IMR-90 (cell line): ENCODE data around the gene CATSPER4. TPM values are rescaled to one million over a fixed set of nuclear protein-coding genes. Genes with fewer than 3 reads are reported as not detected.

ENCODE experiments used
- ATAC-seq: fragments of 200-7000 bp; cut with Tn5 transposase; 2 replicates; pipeline ENCODE4 v1.9.1; 2020; ENCODE audit warnings: low read depth, mild to moderate bottlenecking, moderate library complexity
- BruUV-seq: library from RNA; stranded (reverse); fragments of 400-500 nt; replicated peaks from 2 replicates; lab custom pipeline; 2021; lab: Mats Ljungman, UMichigan
- CTCF ChIA-PET: fragments of 300-600 bp; formaldehyde crosslinking; extraction: SDS; loops from one replicate; lab custom pipeline; 2021; ENCODE audit warnings: antibody characterized with exemption; lab: Yijun Ruan, JAX
- POLR2A ChIA-PET: fragments of 300-600 bp; sonication (Branson Sonifier 250); formaldehyde crosslinking; loops from one replicate; lab custom pipeline; 2022; ENCODE audit warnings: antibody characterized with exemption; ENCODE audit not compliant: unreplicated experiment; lab: Charles Lee
- DNase-seq: peaks from one replicate; pipeline ENCODE4 v3.0.0; 2013
- H2AFZ ChIP-seq: replicated peaks from 2 replicates; pipeline ENCODE3; 2013; ENCODE audit warnings: low read length, mild to moderate bottlenecking; ENCODE audit not compliant: poor library complexity
- H2AK5ac ChIP-seq: 2 replicates; pipeline ENCODE4 v1.6.1; 2013; ENCODE audit warnings: low read depth, low read length, inconsistent platforms
- H2AK9ac ChIP-seq: replicated peaks from 2 replicates; pipeline ENCODE3; 2013; ENCODE audit warnings: mild to moderate bottlenecking, low read depth, low read length, moderate library complexity; ENCODE audit not compliant: poor library complexity
- H2BK120ac ChIP-seq: 2 replicates; pipeline ENCODE4 v1.6.1; 2013; ENCODE audit warnings: low read depth, low read length, inconsistent platforms
- H2BK15ac ChIP-seq: 3 replicates; pipeline ENCODE4 v1.6.1; 2013; ENCODE audit warnings: low read depth, low read length, inconsistent platforms
- H2BK20ac ChIP-seq: 2 replicates; pipeline ENCODE4 v1.6.1; 2013; ENCODE audit warnings: low read depth, mild to moderate bottlenecking, inconsistent platforms, low read length, moderate library complexity
- H2BK5ac ChIP-seq: 2 replicates; pipeline ENCODE4 v1.6.1; 2013; ENCODE audit warnings: mild to moderate bottlenecking, low read depth, low read length, inconsistent platforms; ENCODE audit not compliant: poor library complexity, severe bottlenecking
- H3K14ac ChIP-seq: replicated peaks from 2 replicates; pipeline ENCODE4 v1.6.1; 2013; ENCODE audit warnings: low read depth, low read length, inconsistent platforms
- H3K18ac ChIP-seq: 2 replicates; pipeline ENCODE4 v1.6.1; 2013; ENCODE audit warnings: low read depth, low read length, control low read depth
- H3K23ac ChIP-seq: 2 replicates; pipeline ENCODE4 v1.6.1; 2013; ENCODE audit warnings: low read depth, low read length, inconsistent platforms
- H3K27ac ChIP-seq: 2 replicates; pipeline ENCODE4 v1.5.1; 2013; ENCODE audit warnings: mild to moderate bottlenecking, control low read depth, low read length; ENCODE audit not compliant: insufficient read depth
- H3K27me3 ChIP-seq: 2 replicates; pipeline ENCODE4 v1.6.1; 2013; ENCODE audit warnings: low read length; ENCODE audit not compliant: control insufficient read depth, insufficient read depth
- H3K36me3 ChIP-seq: 2 replicates; pipeline ENCODE4 v1.6.1; 2013; ENCODE audit warnings: low read length, mixed read lengths; ENCODE audit not compliant: control insufficient read depth, insufficient read depth
- H3K4ac ChIP-seq: 2 replicates; pipeline ENCODE4 v1.6.1; 2013; ENCODE audit warnings: low read depth, low read length, inconsistent platforms
- H3K4me1 ChIP-seq: 2 replicates; pipeline ENCODE4 v1.6.1; 2013; ENCODE audit warnings: low read length, mixed read lengths; ENCODE audit not compliant: control insufficient read depth, insufficient read depth
- H3K4me2 ChIP-seq: 2 replicates; pipeline ENCODE4 v1.6.1; 2013; ENCODE audit warnings: low read depth, mild to moderate bottlenecking, control low read depth, low read length, moderate library complexity
- H3K4me3 ChIP-seq: 2 replicates; pipeline ENCODE4 v1.5.1; 2013; ENCODE audit warnings: low read depth, mild to moderate bottlenecking, control low read depth, low read length, moderate library complexity; ENCODE audit not compliant: insufficient read depth
- H3K56ac ChIP-seq: 2 replicates; pipeline ENCODE4 v1.6.1; 2013; ENCODE audit warnings: low read length, inconsistent platforms; ENCODE audit not compliant: insufficient read depth; ENCODE audit errors: extremely low read depth
- H3K79me1 ChIP-seq, 2 experiments: 2 replicates each; pipeline ENCODE4 v1.6.1; 2013; ENCODE audit warnings: low read length in 2 of 2, inconsistent platforms in 1 of 2, low read depth in 1 of 2
- H3K9ac ChIP-seq: 2 replicates; pipeline ENCODE4 v1.6.1; 2013; ENCODE audit warnings: low read depth, low read length, control low read depth
- H3K9me1 ChIP-seq: 2 replicates; pipeline ENCODE4 v1.6.1; 2013; ENCODE audit warnings: low read length, inconsistent platforms; ENCODE audit not compliant: insufficient read depth
- H3K9me3 ChIP-seq: 2 replicates; pipeline ENCODE4 v1.6.1; 2013; ENCODE audit warnings: low read length; ENCODE audit not compliant: control insufficient read depth, insufficient read depth
- H4K20me1 ChIP-seq: 2 replicates; pipeline ENCODE4 v1.6.1; 2013; ENCODE audit warnings: low read length, inconsistent platforms; ENCODE audit not compliant: insufficient read depth
- H4K5ac ChIP-seq: 2 replicates; pipeline ENCODE4 v1.6.1; 2013; ENCODE audit warnings: mild to moderate bottlenecking, low read depth, low read length, control low read depth
- H4K8ac ChIP-seq, 2 experiments: 2 replicates each; pipeline ENCODE4 v1.6.1; 2013; ENCODE audit warnings: low read depth in 2 of 2, low read length in 2 of 2, control low read depth in 1 of 2, inconsistent platforms in 1 of 2
- H4K91ac ChIP-seq: 2 replicates; pipeline ENCODE4 v1.6.1; 2013; ENCODE audit warnings: low read depth, low read length, inconsistent platforms; ENCODE audit not compliant: insufficient read depth
- BHLHE40 ChIP-seq: fragments of 150-350 bp; IDR thresholded peaks from 2 replicates; pipeline ENCODE4 v1.6.1; 2016; ENCODE audit warnings: mild to moderate bottlenecking, low read depth, low read length
- CEBPB ChIP-seq: IDR thresholded peaks from 2 replicates; pipeline ENCODE4 v1.6.1; 2012; ENCODE audit warnings: low read depth, low read length, improper control_type of control experiment
- MAZ ChIP-seq: IDR thresholded peaks from 2 replicates; pipeline ENCODE4 v1.6.1; 2012; ENCODE audit warnings: low read depth, mild to moderate bottlenecking, low read length, improper control_type of control experiment, moderate library complexity, borderline replicate concordance
- RCOR1 ChIP-seq: IDR thresholded peaks from 2 replicates; pipeline ENCODE4 v1.6.1; 2012; ENCODE audit warnings: mild to moderate bottlenecking, low read length, improper control_type of control experiment; ENCODE audit not compliant: insufficient replicate concordance
- WGBS, 2 experiments: methylation state at CpG; one replicate each; pipeline versions ENCODE4 v1.1.5 to v1.1.7; 2013; ENCODE audit warnings: missing lambda C conversion rate in 2 of 2; ENCODE audit not compliant: insufficient read length in 1 of 2; ENCODE audit errors: extremely low coverage in 2 of 2; 5-methylcytosine and 5-hydroxymethylcytosine counted together
- dilution Hi-C: fragments of 300-500 bp; cut with HindIII; formaldehyde crosslinking; loops from one replicate; pipeline ENCODE4 v1.14.3; 2018; ENCODE audit warnings: low sequenced_read_pairs; ENCODE audit not compliant: unreplicated experiment
- in situ Hi-C: fragments of 300-500 bp; cut with MboI; formaldehyde crosslinking; loops from 3 replicates; pipeline ENCODE4 v1.14.3; 2019; ENCODE audit warnings: low sequenced_read_pairs, inconsistent platforms, mixed read lengths
- intact Hi-C: fragments of 100-400 bp; cut with micrococcal nuclease; formaldehyde crosslinking; loops from 2 replicates; pipeline ENCODE4 v1.10.0; 2022
- polyA plus RNA-seq, 3 experiments: library from polyadenylated mRNA; depleted of rRNA; stranded (reverse); fragments of >200 nt; gene quantifications; 2 replicates each; pipeline ENCODE4 v1.2.3, GENCODE V29; 2012; ENCODE audit warnings: low replicate concordance in 1 of 3
- total RNA-seq: library from RNA; depleted of rRNA; stranded (reverse); fragments of >200 nt; gene quantifications from 2 replicates; pipeline ENCODE4 v1.2.3, GENCODE V29; 2012

Gene CATSPER4
- total and polyA plus RNA-seq, 2 of the 4 experiments (the other 2 are of a cell fraction), result not detected

- H3K56ac ChIP-seq, result no peak within 1 kb of the TSS
- H2AFZ ChIP-seq, result peak within 1 kb of the TSS; percentile 56
- no peaks in the 10 kb centered on the region for H3K4me1 ChIP-seq
- H4K8ac ChIP-seq, result no peak within 1 kb of the TSS
- no peak within 1 kb of the TSS for H4K91ac ChIP-seq
- no peak within 1 kb of the TSS for H3K4ac ChIP-seq
- H3K4me3 ChIP-seq, result no peak within 1 kb of the TSS
- ATAC-seq (no peak), DNase-seq (no peak)
- no peak within 1 kb of the TSS for H3K14ac ChIP-seq
- H3K9ac ChIP-seq, result no peak within 1 kb of the TSS
- in situ Hi-C loops, result no loop called here
- H2BK120ac ChIP-seq, result no peak within 1 kb of the TSS
- no peak within 1 kb of the TSS for H2AK9ac ChIP-seq
- no peak within 1 kb of the TSS for H3K23ac ChIP-seq
- 52% methylated on average over 16 of the region's 21 CpGs; no CpG with 5 or more reads in 1 of the 2 experiments for WGBS, 2 experiments
- no peaks in the 10 kb centered on the region for H3K36me3 ChIP-seq
- H4K20me1 ChIP-seq, result no peaks in the 10 kb centered on the region
- dilution Hi-C loops, result no loop called here
- no peak within 1 kb of the TSS for H2BK20ac ChIP-seq
- ChIA-PET POLR2A (interaction anchor here (1.0 kb wide), 1 partner anchor 285 kb away, joined by 3 read pairs; no protein-coding TSS in a partner anchor), CTCF (interaction anchor here (1.4 kb wide), 1 partner anchor 32 kb away, joined by 3 read pairs; no protein-coding TSS in a partner anchor)
- no peak within 1 kb of the TSS for H4K5ac ChIP-seq
- H2AK5ac ChIP-seq, result no peak within 1 kb of the TSS
- intact Hi-C loops, result no loop called here
- H3K27me3 ChIP-seq, result no peaks in the 10 kb centered on the region
- no peak within 1 kb of the TSS for H3K18ac ChIP-seq
- no peak within 1 kb of the TSS for H3K27ac ChIP-seq
- no peak within 1 kb of the TSS for H3K4me2 ChIP-seq
- TF ChIP-seq MAZ (no peak), BHLHE40 (no peak), RCOR1 (no peak), CEBPB (no peak)
- no peaks in the 10 kb centered on the region for H3K79me1 ChIP-seq
- no peak within 1 kb of the TSS for H2BK15ac ChIP-seq
- no peaks in the 10 kb centered on the region for H3K9me1 ChIP-seq
- H3K9me3 ChIP-seq, result no peaks in the 10 kb centered on the region
- H2BK5ac ChIP-seq, result no peak within 1 kb of the TSS
- no TSS peak for BruUV-seq
Observed at GRCh38 chr1:26177182-26177684, 13.2 kb upstream of the CATSPER4 start, which contains the start of gene CNKSR1. CNKSR1 (plus strand) TSS chr1:26177491; CDS start chr1:26177548, 57 bp downstream.
